GM21619 (cell line): ENCODE measurements around the gene KIRREL3.

Experiments
- ATAC-seq: cut with Tn5 transposase; IDR thresholded peaks from one replicate; pipeline ENCODE4 v1.9.1; 2021; ENCODE audit not compliant: unreplicated experiment

The KIRREL3 gene

DNA sequence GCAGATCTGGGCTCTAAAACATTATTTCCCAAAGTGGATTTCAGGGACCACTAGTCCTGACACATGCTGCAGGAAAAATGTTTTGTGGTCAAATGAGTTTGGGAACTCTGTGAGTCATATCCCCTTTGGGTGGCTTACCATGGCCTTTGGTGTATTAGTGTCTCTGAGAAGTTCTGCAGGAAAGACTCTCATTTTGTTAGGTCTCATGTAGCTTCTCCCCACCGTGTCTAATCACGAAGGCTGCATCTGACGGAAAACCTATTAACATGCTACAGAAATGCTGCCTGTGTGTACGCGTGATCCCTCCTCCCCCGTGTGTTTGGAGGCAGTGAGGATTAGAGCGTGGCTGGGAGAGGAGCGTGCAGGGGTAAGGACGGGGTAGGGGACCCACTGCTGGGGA lies 453.4 kb downstream of the KIRREL3 start:
- ATAC-seq = no peak

DNA sequence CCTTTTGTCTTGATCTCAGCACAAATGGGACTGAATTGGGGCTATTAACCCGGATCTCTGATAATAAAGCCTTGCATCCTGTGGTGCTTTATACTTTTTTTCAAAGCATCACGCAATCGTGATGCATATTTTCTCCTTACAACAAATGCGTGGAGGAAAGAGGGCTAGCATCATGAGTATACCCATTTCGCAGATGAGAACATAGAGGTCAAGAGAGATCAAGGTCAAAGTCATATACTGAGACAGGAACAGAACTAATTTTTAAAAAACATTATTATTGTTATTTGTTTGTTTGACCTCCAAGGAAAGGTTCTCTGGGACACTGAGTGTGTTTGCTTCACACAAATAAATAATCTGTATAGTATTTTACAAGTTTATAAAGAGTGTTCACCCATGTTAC lies 453.9 kb downstream of the KIRREL3 start:
- ATAC-seq = no peak

DNA sequence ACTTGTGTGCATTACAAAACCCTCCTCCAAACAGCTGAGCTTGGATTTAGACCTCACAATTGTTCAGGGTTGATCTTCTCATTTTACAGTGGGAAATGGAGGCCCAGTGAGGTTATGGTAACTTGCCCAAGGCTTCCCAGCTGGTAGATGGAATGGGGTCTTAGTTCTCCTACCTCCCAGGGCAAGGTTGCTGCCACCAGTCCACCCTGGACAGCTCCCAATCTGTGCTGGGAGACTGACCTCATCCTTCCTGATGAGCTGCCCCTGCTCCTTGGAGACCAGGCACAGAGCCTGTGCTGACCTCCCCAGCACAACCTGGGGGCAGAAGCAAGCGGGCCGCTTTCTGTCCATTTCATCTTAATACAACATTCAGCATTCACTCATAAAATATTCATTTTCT lies 454.4 kb downstream of the KIRREL3 start:
- no peak for ATAC-seq

DNA sequence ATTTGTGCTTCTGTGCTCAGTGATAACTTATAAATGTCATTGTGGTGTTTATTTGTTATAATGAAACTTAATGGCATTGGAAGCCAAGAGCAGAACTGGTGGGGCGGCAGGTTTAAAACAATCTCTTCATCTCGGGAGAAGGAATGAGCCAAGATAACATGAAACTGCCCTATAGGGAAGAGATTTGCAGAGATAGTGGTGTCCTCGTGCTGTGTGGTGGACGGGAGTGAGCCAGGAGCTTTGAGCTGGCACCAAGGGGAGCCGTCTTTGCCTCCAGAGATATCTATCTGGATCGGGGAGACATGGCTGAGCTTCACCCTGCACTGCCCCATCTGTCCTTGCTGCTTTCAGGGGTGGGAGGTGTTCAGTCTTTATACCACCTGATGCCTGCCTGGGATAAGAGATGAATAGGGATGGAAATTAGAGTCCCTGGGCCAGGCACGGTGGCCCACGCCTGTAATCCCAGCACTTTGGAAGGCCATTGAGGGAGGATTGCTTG lies 455.5 kb downstream of the KIRREL3 start:
- ATAC-seq = no peak

DNA sequence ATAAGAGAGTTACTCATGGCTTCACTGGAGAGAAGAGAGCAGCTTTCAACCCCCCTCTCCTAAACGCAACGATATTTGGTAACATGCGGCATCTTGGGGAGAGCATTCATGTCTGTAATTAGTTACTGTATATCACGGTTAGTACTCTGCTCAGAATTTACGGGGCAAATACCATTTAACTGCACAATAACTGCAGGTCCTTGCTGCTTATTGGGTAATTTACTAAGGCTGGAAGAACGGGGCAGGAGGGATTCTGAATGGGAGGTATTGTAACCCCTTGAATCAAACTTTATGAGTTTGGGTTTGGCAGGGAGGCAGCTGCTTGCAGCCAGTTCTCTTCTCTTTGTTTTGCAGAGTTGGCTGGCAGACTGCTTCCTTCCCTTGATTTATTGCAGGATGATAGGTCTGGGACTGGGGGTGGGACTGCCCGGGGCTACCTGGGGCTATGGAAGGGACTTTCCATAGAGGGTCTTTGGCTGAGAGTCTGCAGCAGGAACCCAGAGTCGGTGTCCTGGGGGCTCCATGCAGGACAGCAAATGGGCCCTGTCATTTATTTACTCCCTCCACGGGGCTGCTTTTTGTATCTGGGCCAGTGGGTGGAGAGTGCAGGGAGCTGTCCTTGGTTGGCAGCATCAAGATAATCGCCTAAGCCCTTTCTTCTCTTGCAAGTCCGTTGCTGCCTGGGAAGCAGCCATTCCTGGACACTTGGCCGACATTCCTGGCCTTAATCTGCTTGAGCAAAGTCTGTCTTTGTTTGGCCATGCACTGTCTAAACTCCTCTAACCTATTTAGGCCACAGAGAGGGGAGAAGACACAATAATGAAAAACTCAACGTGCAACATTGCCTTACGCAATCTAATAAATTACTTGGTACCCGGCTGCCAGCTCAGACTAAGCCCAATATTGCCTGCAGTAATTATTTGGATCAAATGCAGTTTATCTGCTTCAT lies 456.2 kb downstream of the KIRREL3 start:
- ATAC-seq = no peak

DNA sequence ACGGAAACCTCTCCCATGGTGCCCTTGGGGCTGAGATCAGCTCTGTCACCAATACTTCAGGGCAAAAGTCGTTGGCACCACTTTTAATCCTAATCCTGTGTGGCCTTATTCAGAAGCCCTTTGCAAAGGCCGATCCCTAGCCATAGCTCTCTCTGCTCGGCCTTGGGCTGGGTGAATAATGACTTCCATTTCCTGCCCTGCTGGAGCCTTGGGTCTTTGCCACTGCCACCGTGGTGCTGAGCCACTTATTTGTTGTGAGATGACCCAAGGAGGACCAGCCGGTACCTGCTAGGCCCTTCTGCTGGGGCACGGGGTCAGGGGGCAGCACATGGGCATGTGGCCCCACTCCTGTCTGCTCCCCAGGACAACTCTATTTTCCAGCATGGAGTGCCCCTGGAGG lies 456.9 kb downstream of the KIRREL3 start:
- no peak for ATAC-seq

DNA sequence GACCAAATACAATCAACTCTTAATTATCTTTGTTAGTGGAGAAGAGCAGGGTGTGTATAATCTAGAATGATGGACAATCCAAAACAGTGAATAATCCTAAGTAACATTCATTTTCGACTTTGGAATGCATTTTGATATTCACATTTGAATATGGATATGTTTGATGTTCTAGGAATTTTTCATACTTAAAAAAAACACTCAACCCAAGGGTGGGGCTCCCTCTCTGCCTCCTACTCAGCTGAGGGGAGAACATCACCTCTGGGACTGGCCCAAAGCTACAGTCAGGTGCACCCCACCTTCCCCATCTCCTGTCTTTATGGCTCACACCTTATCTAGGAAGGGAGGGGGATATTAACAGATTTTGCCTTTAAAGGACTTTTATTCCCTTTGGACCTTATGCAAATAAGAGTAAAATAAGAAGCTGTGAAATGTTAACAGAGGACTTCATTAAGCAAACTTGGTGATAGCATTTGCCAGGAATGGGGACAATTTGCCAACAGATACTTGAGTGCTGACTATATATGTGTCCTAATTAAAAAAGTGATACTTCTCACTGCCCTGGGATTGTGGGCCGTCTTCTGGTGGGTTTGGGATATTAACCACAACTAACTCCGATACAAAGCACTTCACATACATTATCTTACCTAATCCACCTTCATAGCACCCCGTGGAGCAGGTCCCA lies 458.1 kb downstream of the KIRREL3 start:
- ATAC-seq = no peak

DNA sequence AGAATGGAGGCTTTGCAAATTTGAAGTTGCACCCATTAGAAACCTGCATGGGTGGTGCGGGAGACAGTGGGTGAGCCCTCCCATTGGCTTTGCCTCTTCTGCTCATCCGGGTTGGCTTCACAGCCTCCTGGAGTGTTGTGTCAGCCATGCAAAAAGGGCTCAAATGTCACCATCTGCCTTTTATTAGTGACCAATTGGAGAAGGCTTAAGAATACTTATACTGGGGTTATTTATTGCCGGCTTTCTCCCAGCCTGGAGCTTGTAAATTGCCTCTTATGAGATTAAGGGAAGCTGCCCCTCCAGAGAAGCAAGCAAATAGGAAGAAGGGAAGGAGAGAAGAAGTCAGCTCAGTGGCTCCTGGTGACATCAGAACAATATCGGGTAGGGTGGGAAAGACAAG lies 462.5 kb downstream of the KIRREL3 start:
- ATAC-seq = no peak

DNA sequence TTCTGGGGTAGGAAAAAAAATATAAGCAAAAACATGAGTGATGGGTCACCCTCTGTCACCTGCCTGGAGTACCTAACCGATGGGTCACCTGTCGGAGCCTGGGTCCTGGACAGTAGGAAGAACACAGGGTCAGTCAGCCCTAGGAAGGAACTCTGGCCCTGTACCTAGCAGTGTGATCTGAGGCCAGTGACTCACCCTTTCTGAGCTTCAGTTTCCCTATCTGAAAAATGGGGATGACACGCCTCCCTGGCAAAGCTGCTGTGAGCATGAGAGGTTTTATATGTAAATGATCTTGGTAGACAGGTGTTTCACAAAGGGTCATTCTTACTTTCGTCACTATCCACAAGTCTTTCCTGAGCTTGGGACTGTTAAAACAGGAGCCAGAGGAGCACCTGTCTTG lies 463.1 kb downstream of the KIRREL3 start:
- ATAC-seq = no peak

DNA sequence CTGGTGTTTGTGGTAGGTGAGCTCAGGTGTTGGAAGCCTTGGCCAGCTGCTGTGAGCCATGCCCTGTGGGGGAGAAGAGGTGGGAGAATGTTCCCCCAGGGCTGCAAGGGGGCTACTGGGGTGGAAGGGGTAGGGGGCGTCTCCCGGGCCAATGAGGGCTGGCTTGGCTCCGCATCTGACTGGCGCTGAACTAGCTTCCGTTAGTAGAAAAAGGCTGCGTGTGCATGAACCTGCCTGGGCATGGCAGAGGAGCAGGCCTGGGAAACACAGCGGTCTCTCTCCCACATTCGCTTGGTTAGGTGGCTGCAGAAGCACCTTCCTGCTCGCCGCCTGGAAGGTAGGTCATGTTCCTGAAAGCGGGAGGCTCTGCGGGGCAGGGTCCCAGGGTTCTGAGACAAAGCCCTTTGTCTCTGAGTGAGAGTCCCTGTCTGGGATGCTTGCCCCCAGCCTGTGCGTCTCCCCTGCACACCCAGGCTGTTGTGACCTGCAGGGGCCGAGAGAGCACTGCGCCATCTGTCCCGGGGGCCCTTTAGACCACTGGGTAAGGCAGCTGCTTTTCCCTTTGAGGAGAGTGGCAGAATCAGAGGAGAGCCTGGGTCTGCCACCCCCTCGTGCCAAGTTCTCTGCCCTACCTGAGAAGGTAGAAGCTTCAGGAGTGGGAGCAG lies 466.3 kb downstream of the KIRREL3 start:
- no peak for ATAC-seq

DNA sequence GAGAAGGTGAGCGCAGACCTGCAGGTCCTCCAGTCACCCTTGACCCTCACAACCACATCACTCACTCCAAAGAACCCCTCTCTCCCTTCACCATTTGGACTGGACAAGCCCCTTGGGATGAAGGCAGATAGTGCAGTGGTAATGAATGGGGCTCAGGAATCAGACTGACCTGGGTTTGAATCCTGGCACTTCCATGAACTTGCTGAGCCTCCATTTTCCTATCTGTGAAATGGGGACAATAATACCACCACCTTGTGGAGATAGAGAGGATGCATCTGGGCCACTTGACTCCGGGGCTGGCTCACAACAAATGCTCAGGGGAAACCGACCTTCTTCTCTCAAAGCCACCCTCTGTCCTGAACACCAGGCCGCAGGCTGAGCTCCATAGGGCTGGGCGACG lies 467.0 kb downstream of the KIRREL3 start:
- ATAC-seq = no peak

DNA sequence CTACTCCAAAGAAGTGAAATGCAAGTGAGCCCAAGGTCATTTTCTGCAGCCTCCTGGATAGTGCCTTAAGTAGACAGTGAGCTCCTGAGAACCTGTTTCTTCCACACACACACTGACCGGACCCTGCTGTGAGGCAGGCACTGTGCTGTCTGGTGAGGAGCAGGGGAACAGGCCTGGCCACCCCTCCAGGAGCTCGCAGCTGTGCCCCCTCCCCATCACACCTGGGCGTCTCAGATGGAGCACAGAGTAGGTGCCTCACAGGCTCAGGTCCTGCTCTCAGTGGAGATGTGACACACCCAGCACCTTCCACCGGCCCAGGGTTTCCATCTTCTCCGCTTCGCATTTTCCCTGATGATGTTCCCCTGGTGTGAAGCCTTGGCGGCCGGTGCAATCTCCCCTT lies 470.2 kb downstream of the KIRREL3 start:
- no peak for ATAC-seq

DNA sequence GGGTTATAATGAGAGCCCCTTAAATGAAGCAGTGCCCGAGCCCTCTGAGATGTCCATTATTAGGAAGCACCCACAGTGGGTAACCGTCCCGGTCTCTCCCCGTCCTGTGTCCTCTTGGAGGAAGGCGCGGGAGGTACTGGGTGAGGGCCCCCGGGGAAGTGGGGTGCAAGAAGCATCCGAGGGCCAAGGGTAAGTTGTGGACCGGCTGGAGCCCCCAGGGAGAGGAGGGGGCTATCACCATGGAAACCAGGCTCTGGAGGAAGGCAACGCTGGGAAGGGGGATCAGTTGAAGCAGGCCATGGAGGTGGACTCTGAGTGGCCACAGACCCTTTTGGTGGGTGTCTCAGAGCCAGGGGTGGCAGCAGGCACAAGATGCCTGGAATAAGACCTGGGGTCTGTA lies 471.5 kb downstream of the KIRREL3 start:
- no peak for ATAC-seq

DNA sequence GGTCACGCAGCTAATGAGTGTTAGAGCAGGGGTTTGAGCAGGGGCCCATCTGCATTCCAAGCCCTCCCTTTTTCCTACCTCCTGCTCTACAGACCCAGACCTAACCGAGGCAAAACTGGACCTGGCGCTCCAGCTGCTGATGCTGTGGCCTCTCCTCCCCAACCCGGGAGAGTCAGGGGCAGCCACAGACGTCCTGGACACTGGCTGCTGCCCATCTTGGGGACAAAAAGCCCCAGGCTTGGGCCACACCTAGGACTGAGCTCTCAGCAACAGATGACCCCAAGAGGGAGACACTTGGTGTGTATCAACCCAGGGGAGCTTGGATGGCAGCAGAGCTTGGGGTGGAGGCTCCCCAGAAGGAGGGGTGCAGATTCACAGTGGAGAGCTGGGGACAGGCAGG lies 472.5 kb downstream of the KIRREL3 start:
- ATAC-seq = no peak

DNA sequence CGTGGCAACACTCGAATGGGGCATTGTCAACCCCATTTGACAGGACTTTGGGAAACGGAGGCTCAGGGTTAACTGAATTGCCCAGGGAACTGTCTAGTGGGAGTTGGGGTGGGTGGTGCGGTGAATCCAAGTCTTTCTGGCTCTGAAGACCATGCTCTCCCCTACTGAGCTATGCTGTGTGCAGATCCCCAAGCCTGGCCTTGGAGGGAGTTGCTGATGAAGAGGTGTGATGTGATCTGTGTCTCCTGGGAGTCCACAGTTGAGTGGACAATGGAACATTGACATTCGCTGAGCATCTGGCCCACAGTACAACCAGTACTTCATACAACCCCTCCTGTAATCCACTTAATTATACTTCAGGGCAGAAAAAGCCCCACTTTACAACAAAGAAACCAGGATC lies 472.9 kb downstream of the KIRREL3 start:
- ATAC-seq = no peak

DNA sequence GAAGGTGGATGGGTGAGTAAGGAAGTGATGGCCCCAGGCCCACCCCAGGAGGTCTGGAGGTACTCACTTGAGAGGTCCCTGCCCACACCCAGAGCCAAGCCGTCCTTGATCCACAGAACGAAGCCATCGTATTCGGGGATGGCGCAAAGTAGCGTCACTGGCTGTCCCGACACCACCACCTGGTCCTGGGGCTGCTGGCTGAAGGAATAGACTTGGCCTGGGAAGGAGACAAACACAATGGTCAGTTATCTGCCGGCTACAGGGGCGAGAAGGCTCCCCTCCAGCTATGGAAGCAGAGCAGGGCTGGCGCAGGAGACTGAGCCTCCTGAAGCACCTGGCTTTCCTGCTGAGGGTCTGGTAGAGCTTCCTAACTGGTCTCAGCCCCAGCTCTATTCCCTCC lies 474.1 kb downstream of the KIRREL3 start:
- no peak for ATAC-seq

DNA sequence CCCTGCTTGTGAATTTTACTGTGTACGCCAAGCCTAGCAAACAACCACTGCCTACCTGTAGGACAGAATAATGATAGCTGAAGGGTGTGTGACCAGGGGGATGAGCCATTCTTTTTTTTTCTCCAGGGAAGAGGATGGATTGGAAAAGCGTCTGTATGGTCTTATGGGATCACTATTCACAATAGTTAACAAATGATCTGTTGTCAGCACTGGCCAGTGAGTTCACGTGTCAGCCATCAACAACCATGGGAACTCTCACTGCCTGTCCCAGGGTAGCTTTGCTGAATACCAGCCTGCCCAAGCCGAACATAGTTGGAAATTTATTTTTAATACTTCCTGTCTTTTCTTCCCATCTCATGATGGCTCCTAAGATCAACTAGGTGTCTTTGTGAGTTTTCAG lies 474.9 kb downstream of the KIRREL3 start:
- no peak for ATAC-seq

DNA sequence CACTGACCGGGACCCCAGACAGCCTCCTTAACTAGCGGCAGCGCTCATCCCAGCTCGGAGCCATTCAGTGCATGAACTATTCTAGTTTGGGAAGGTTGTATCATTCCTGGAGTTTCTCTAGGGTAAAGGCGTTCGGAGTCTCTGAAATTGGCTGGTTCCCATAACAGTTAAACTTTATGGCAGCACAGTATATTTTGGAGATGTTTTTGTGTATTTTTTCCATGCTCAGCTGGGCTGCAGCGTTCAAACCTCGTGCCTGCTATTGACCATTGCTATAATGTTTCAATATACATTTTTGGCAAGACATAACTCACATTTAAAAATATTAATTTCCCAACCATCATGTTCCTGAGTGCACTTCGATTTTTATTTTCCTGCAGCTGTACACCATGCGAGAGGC lies 475.4 kb downstream of the KIRREL3 start:
- ATAC-seq = no peak

DNA sequence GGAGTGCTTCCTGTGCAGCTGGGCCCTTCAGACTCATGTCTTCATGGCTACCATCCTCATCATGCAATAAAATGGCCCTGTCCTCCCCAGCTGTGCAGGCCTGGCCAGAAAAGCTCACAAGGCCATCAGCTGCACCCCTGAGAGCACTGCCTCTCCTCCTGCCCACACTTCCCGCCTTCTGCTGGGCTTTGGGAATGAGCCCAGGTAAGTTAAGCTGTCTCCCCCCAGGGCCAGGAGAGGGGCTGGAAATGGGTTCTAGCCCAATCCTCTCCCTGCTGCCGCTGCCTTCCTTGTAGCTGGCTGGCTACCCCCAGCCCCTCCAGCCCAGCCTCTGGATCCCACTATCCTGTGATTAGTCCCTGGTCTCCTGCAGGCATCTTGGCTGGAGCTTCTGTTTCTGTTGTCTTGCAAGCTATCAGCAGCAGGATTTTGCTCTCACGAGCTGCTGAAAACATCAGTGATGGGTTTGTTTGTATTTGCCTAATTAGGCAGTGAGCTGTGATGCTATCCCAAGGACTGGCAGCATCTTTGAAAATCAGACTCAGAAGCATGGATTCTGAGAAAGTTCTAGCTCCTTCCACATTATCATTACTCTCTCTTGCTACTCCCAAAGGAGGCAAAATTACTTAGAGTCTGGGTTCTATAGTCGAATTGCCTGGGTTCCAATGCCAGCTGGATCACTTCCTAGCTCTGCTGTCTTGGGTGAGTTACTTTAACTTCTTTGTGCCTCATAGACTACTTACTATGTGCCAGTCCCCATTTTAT lies 476.9 kb downstream of the KIRREL3 start:
- ATAC-seq = no peak

DNA sequence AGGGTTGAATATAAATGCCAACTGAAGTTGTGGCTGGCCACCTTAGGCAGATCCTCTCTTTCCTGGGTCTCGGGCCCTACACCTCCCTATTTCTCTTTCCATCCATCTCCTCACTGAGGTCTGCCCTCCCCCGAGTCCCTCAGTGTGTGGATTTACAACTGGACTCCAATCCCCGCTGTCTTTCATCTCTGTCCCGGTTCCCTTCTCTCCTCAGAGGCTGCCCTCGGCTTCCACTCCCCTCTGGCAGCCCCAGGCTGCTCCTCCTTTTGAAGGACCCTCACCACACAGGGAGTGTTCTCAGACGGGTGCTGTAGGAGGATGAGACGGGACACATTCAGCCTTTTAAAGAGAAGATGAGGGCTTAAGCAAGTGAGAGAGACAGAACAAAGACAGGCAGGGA lies 478.0 kb downstream of the KIRREL3 start:
- no peak for ATAC-seq

DNA sequence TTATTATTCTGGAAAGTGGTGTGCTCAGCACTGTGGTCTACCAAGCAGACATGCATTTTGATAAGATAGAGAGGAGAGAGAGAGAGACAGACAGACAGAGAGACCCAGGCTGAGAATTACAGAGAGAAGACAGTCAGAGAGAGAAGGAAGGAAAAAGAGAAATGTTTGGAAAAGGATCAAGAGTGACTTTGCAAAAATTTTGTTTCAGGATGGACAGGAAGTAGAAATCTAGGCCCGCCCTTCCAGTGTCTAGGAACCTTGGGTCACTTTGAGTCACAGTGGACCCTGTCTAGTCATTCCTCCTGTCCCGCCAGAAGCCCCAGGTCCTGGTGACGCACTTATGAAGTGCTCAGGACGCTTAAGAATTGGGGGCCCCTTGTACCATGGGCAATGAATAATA lies 478.4 kb downstream of the KIRREL3 start:
- ATAC-seq = no peak
